T-helper 1 cell treated with Interleukin-12 subunit alpha and Interleukin-12 subunit beta and Interleukin-4 antibody, amounts not matched to agents 30 ng/mL and 1 ng/mL, for 36 hours (primary cell): ENCODE data around the gene HERC3. TPM values are rescaled to one million over a fixed set of nuclear protein-coding genes. Genes with fewer than 3 reads are reported as not detected.

Experiments used
- intact Hi-C: fragments of 100-400 bp; cut with micrococcal nuclease; formaldehyde crosslinking; loops from one replicate; pipeline ENCODE4 v1.15.1; 2024
- total RNA-seq: library from RNA; stranded (reverse); gene quantifications from 2 replicates; pipeline ENCODE4 v1.2.3, GENCODE V29; 2022

Gene HERC3
- total RNA-seq, 1 donor from 2014 or later, result 33.2 TPM

- intact Hi-C loops, result no loop called here
Observed at GRCh38 chr4:88742561-88742960, 150.3 kb downstream of the HERC3 start.

DNA sequence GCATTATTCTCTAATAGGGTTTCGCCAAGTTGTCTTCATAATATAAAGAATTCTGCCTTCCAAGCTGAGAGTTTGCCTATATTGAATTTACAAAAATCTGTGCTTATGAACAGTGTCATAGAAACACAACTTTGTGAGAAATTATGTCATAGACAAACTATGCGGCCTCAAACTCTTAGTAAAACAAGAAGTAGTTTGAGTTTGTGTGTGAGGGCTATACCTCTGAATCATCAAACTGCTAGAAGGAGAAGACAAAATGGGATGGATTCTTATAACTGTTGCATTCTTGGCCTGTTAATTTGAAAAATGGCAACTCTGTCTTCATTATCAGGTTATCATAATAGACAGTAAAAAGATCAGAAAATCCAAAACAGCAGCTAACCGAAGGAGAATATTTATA lies 151.4 kb downstream of the HERC3 start:
- intact Hi-C loops, result no loop called here

- intact Hi-C loops, result no loop called here
Observed at GRCh38 chr4:88744609-88745008, 152.3 kb downstream of the HERC3 start.

- intact Hi-C loops, result no loop called here
Observed at GRCh38 chr4:88745175-88745574, 152.9 kb downstream of the HERC3 start.

DNA sequence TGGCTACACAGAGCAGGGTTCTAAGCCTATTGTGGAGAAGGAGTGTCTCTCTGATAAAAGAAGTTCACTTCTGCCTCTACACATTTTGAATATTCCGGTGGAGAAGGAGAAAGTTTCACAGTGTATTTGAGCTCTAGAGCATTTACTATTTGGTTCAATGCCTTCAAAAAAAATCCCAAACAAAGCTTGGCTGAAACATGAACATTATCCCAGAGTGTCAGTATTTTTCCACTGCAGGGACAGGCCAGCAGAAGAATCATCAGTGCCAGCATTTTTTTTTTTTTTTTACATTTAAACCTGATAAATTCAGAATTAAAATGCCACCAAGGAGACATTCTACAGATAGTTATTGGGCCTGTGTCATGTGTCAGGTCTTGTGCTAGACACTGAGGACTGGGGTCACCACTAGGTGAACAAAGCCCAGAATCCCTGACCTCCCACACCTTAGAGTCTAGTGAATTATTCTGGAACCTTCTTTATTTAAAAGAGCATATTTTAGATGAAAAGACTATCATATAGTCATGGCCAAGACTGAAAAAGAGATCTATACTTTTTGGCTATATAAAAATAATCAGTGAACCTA lies 153.4 kb downstream of the HERC3 start:
- intact Hi-C loops, result no loop called here

DNA sequence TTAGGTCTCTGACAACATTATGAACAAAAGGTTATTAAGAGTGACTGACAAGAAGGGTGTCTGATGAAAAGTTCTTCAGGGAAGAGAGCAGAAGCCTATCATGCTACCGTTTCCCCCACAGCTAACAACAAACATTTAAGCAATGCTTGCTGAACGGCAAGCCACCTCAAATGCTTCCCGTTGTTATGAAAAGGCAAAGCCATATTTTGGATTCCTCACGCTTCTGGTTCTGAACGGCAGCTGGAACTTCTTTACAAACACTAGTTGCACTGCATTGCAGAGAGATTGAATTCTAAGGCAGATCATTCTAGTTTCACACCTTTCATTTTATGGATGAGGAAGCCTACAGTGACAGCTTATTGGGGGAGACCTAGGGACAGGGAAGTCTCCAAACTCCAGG lies 153.9 kb downstream of the HERC3 start:
- intact Hi-C loops, result no loop called here

DNA sequence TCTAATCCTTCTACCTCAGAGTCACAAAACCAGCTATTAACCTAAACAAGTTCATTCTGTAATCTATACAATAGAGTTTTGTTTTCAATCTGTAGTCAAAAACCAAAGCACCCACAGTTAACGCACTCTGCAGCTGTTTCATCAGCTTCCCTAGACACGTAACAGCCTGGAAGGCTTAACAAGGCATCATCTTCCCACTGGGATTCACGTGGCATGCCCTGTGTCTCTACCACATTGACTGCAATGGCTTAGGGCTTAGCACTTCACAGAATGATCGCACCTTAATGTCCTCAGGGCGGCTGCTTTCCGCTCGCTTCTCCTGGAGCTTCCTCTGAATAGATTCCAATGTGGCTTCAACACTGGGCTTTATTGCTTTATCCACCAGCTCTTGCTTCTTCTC lies 155.1 kb downstream of the HERC3 start:
- intact Hi-C loops, result no loop called here

- intact Hi-C loops, result no loop called here
Observed at GRCh38 chr4:88750369-88750768, 158.1 kb downstream of the HERC3 start.

DNA sequence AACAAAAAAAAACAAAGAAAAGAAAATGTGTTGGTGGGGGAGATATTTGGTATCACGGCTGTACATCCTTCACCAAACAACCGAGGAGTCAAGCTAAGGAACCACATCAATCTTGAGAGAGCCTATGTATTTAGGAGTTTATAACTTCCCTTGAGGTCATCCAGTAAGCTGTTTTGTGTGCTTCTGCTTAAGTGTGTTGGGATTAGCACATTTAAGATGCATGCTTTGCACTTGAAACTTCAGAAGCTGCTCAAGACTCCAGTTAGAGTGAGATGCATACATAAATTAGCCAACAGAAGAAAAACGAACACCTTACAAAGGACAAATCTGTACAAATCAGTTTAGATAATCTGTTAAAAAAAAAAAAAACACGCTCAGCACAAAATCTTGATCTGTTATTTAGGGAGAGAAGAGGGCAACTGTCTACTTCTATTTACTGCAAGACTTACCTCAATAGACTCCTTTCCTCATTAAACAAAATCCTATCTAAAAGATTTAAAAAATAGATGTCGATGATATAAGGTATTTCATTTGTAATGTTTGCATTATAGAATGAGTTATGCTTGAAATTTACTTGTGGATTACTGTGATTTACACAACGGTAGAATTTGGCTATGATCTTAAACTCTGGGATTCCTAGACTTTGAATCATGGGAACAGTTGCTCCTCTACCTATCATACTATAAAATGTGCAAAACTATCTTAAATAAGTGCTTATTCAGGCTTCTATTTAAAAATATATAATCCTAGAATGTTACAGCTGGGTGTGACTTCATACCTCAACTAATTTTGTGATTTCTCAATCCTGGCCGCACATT lies 159.2 kb downstream of the HERC3 start:
- intact Hi-C loops, result no loop called here

DNA sequence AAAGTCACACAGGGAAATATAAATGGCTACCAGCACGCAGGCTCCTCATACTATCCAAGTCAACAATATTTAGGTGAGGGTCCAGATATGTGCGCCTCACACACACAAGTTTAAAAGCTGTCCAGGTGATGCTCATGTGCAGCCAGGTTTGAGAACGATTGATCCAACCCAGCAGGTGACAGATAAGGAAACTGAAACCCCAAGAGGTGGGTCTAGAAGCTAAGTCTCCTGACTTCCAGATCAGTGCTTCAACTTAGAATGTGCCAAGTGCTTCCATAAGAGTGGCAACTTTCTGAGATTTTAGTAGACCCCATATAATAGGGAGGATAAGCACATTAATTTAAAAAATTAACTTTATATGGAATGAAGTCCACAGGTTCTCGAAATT lies 159.8 kb downstream of the HERC3 start:
- intact Hi-C loops, result no loop called here

DNA sequence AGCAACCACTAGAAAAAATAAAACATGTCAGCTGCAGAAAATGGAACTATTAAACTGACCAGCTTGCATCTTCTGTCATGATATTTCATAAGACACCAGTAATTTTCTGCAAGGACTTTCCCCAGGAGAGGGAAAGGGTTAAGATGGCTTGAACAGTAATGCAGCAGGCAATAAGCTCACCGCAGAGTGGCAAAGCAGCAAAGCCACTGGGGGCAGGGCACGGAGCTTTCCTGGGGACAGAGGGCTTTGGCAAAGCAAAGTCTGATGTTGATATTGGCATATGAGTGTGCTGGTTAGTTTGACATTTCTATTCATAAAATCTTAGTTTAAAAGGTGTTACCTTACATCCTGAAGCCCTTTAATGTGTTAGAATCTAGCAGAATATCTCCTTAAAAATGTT lies 160.5 kb downstream of the HERC3 start:
- intact Hi-C loops, result no loop called here

DNA sequence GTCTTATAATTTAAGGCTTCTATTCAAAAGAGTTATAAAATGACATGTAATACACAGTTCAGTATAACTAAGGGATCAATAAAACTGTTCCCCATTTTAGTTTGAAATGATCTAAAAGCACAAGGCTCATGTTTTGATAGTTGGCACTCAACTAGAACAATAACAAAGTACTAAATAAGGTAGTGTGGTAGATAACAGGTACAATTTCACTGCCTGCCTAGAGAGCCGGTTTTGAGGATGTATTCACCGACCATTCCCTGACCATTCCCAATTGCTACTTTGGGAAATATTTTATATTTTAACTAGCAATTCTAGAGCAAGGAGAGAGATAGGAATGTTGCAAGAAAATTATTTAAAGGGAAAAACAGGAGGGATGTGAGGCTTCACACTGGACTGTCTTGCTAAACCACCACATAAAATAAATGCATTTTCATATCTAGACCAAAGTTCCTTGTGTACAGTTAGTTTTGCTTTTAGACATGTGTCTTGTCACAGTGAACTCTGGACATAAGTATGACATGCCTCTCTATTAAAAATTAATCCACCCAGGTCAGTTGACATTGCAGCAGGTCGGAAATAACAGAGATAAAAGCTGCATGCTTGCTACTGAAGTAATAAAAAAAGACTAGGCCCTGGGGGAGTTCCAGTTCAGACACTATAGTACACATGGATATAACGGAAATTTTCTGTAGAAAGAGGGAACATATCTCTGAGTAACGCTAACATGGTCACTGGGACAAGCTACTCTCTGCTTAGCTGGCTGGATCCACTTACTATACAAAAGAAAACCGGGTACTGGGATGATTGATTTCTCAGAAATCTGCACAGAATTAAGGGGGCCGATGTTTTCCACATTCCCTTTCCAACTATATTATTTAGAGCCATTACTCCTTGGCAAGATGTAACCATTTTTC lies 161.6 kb downstream of the HERC3 start:
- intact Hi-C loops, result no loop called here

DNA sequence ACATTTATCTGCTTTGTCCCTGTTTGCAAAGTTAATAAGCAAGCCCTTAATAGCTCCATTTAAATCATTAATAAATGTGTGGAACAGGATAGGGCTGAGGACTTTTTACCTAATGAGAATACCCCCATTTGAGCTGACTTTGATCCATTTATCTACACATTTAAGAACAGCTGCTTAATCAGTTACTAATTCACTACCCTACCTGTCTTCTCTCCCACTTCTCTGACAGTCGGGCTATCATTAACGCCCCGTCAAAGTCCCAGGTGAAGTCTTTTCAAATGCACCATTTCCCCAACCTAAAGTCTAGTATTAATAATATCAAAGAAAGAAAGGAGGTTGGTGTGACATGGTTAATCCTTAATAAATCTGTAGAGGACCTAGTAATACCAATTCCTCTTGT lies 162.5 kb downstream of the HERC3 start:
- intact Hi-C loops, result no loop called here

GRCh38 chr4:88755454-88755853 lies 163.2 kb downstream of the HERC3 start:
- intact Hi-C loops, result no loop called here

GRCh38 chr4:88756149-88756548 lies 163.9 kb downstream of the HERC3 start:
- intact Hi-C loops, result no loop called here

DNA sequence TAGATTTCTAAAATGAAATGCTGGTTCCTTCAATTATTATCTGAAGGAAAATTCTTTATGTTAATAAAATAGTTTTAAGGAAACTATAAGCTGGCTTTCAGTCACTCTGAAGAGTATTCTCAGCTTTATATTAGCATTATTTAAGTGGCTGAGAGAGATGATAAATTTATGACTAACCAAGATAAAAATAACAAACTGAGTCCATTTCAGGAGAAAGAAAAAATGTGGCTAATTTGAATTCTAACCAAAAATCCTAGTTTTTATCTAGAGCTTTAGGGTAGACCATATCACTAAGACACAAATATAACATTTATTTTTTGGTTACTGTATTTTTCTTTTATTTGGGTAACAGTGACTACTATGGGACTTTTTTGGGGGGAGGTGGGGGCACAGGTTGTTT lies 164.8 kb downstream of the HERC3 start:
- intact Hi-C loops, result no loop called here

- intact Hi-C loops, result no loop called here
Observed at GRCh38 chr4:88757776-88758175, 165.5 kb downstream of the HERC3 start.

Other genes starting within 250 kb of the HERC3 start
- gene HERC6, start 213.6 kb upstream of the HERC3 start, total RNA-seq, result 53.0 and 55.2 TPM in 2 replicates
- 57.7 and 59.0 TPM in 2 replicates for gene HERC5, start 135.4 kb upstream of the HERC3 start, total RNA-seq
- 47.4 and 53.5 TPM in 2 replicates for gene PYURF, start 68.7 kb upstream of the HERC3 start, total RNA-seq
- 4.1 and 4.6 TPM in 2 replicates for gene NAP1L5, start 105.3 kb downstream of the HERC3 start, total RNA-seq